GM12878 (cell line): Measurements from ENCODE around the gene MBNL1. TPM values are rescaled to one million over a fixed set of nuclear protein-coding genes. Genes with fewer than 3 reads are reported as not detected.
A peak's percentile ranks its signal among the peaks of the same experiment; 100 is the strongest.

Experiments
- ATAC-seq: fragments of 200-7000 bp; cut with Tn5 transposase; 3 replicates; pipeline ENCODE4 v1.9.1; 2020; ENCODE audit warnings: mild to moderate bottlenecking, moderate library complexity
- BruUV-seq: library from RNA; stranded (reverse); fragments of 400-500 nt; replicated peaks from 2 replicates; lab custom pipeline; 2021; lab: Mats Ljungman, UMichigan
- CTCF ChIA-PET: fragments of 300-600 bp; sonication (Branson Sonifier 250); formaldehyde crosslinking; extraction: SDS; loops from one replicate; lab custom pipeline; 2021; ENCODE audit warnings: inconsistent platforms; lab: Yijun Ruan, JAX
- POLR2A ChIA-PET: fragments of 350-600 bp; formaldehyde crosslinking; extraction: SDS; loops from one replicate; lab custom pipeline; 2021; ENCODE audit warnings: inconsistent platforms; lab: Charles Lee
- RAD21 ChIA-PET: fragments of 300-600 bp; sonication (Branson Sonifier 250); formaldehyde crosslinking; loops from one replicate; lab custom pipeline; 2023; ENCODE audit warnings: antibody characterized with exemption; ENCODE audit not compliant: unreplicated experiment; lab: Charles Lee
- SMC1A ChIA-PET: fragments of 300-600 bp; sonication (Branson Sonifier 250); formaldehyde crosslinking; loops from one replicate; lab custom pipeline; 2023; ENCODE audit not compliant: unreplicated experiment, uncharacterized antibody; lab: Charles Lee
- DNase-seq: peaks from one replicate; pipeline ENCODE4 v3.0.0-alpha.2; 2011; ENCODE audit warnings: low read depth, low spot score
- FAIRE-seq: peaks from 3 replicates; lab custom pipeline; 2011; peaks lifted over from hg19 to GRCh38; lab: Jason Lieb, UNC
- H2AFZ ChIP-seq: 2 replicates; pipeline ENCODE4 v1.6.0; 2011; ENCODE audit warnings: low read depth, low read length, control low read depth; ENCODE audit not compliant: control insufficient read depth
- H3K27ac ChIP-seq: 2 replicates; pipeline ENCODE4 v1.5.1; 2011; ENCODE audit warnings: control low read depth; ENCODE audit not compliant: control insufficient read depth, insufficient read depth
- H3K27me3 ChIP-seq, 2 experiments: replicated peaks in 1 of 2; 2 replicates each; pipeline versions ENCODE4 v1.6.0 to v1.6.1; 2011; ENCODE audit warnings: low read length in 1 of 2; ENCODE audit not compliant: control insufficient read depth in 2 of 2, insufficient read depth in 2 of 2
- H3K36me3 ChIP-seq, 2 experiments: 2 replicates each; pipeline ENCODE4 v1.5.1; 2011; ENCODE audit warnings: low read length in 1 of 2; ENCODE audit not compliant: control insufficient read depth in 2 of 2, insufficient read depth in 2 of 2
- H3K4me1 ChIP-seq: 2 replicates; pipeline ENCODE4 v1.6.1; 2011; ENCODE audit warnings: mild to moderate bottlenecking, low read length, moderate library complexity, mixed read lengths; ENCODE audit not compliant: control insufficient read depth, insufficient read depth
- H3K4me2 ChIP-seq: 2 replicates; pipeline ENCODE4 v1.6.0; 2011; ENCODE audit warnings: control low read depth; ENCODE audit not compliant: control insufficient read depth, insufficient read depth
- H3K4me3 ChIP-seq: fragments of 200-600 bp; sonication (generic); 2 replicates; pipeline ENCODE4 v1.5.1; 2016
- H3K79me2 ChIP-seq: 2 replicates; pipeline ENCODE4 v1.6.0; 2011; ENCODE audit warnings: low read length; ENCODE audit not compliant: control insufficient read depth, insufficient read depth
- H3K9ac ChIP-seq: 2 replicates; pipeline ENCODE4 v1.8.0; 2011; ENCODE audit warnings: low read length, control low read depth, mixed read lengths; ENCODE audit not compliant: control insufficient read depth, insufficient read depth
- H3K9me3 ChIP-seq: replicated peaks from 3 replicates; pipeline ENCODE4 v1.5.1; 2011; ENCODE audit warnings: mild to moderate bottlenecking, low read length; ENCODE audit not compliant: control insufficient read depth, insufficient read depth
- H4K20me1 ChIP-seq: 2 replicates; pipeline ENCODE4 v1.6.0; 2011; ENCODE audit not compliant: control insufficient read depth, insufficient read depth
- BACH1 ChIP-seq: fragments of 450-650 bp; IDR thresholded peaks from 2 replicates; pipeline ENCODE4 v1.6.1; 2017; ENCODE audit warnings: mild to moderate bottlenecking, borderline replicate concordance
- MEF2B ChIP-seq: fragments of 450-650 bp; IDR thresholded peaks from 2 replicates; pipeline ENCODE4 v1.6.1; 2018; ENCODE audit warnings: mild to moderate bottlenecking, moderate library complexity; ENCODE audit not compliant: partially characterized antibody, poor library complexity, severe bottlenecking
- SIN3A ChIP-seq: IDR thresholded peaks from 2 replicates; pipeline ENCODE4 v1.6.1; 2012; ENCODE audit warnings: low read depth, low read length, improper control_type of control experiment
- WGBS: methylation state at CpG from one replicate; pipeline ENCODE4 v1.1.6; 2016; ENCODE audit warnings: low lambda C conversion rate; ENCODE audit not compliant: insufficient replicate concordance, insufficient coverage; ENCODE audit errors: missing lambda C conversion rate; 5-methylcytosine and 5-hydroxymethylcytosine counted together
- in situ Hi-C: fragments of 300-500 bp; cut with MboI; formaldehyde crosslinking; loops from 9 replicates; pipeline ENCODE4 v1.14.3; 2018; ENCODE audit warnings: mixed read lengths
- intact Hi-C: fragments of 100-400 bp; cut with micrococcal nuclease; formaldehyde crosslinking; loops from one replicate; pipeline ENCODE4 v1.14.2; 2022; ENCODE audit not compliant: unreplicated experiment
- polyA plus RNA-seq, 11 experiments: library from polyadenylated mRNA; depleted of rRNA in 4 of 11; unstranded in 6 of 11; stranded (reverse) in 5 of 11; fragments of >200 nt; fragmentation: Nextera tagmentation in 4 of 11; fragmentation: Illumina TruSeq in 1 of 11; extraction: Ambion mirVana in 4 of 11; extraction: Trizol in 1 of 11; gene quantifications; 1 replicate in 1 of 11; 2 replicates in 10 of 11; pipeline versions ENCODE4 v1.2.1 to v1.2.3, GENCODE V29; 2011 to 2016; ENCODE audit warnings: inconsistent platforms in 2 of 11, missing spikeins in 2 of 11, low read depth in 1 of 11
- total RNA-seq, 4 experiments: library from RNA; depleted of rRNA in 3 of 4; stranded (reverse); fragments of >200 nt in 3 of 4; fragmentation: Illumina TruSeq in 1 of 4; extraction: Trizol in 1 of 4; gene quantifications; 2 replicates each; pipeline versions ENCODE4 v1.2.1 to v1.2.3, GENCODE V29; 2013 to 2021

The MBNL1 gene
- total and polyA plus RNA-seq, 10 of the 15 experiments (the other 5 are each of a cell fraction or from before 2014, with no cell fraction given): 59.6 to 337 (median 143) TPM

DNA sequence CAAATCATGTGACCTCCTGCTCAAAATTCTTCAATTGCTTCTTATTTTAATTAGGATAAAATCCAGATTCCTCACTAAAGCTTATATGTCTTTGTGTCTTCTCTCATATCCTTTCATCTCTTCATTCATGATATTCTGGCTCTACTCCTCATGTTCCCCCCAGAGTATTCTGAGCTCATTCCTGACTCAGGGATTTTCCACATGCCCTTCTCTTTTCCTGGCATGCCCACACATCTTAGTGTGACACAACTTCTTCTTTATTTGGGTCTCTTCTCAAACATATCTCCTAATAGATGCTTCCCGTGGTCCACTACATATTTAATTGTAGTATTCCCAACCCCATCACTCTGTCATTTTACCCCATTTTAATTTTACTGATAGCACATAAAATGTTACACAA is 15.2 kb upstream of the MBNL1 start:
- in situ Hi-C loops (no loop called here), intact Hi-C loops (no loop called here)
- Histone ChIP-seq H3K79me2 (peaks cover 18% of the 10 kb centered on the region), H3K4me2 (peak overlapping the region; percentile 18; the same call in 1 of the 2 replicates), H3K27ac (no peak overlapping the region), H2AFZ (no peak overlapping the region), H3K4me1 (peaks cover 33% of the 10 kb centered on the region), H4K20me1 (no peaks in the 10 kb centered on the region), H3K4me3 (no peak overlapping the region), H3K9ac (no peak overlapping the region), H3K27me3 (no peaks in the 10 kb centered on the region), H3K9me3 (peaks cover 4% of the 10 kb centered on the region), H3K36me3 (no peaks in the 10 kb centered on the region)
- ATAC-seq: no peak
- FAIRE-seq: no peak
- no TSS peak for BruUV-seq
- POLR2A ChIA-PET: interaction anchor here (5.5 kb wide), 1 partner anchor 9 kb away, joined by 31 read pairs; no protein-coding TSS in a partner anchor
- RAD21 ChIA-PET: interaction anchor here (1.3 to 7.5 kb wide), 5 partner anchors 9 to 70 kb away, joined by 4 to 108 read pairs (median 6); partner anchors contain the start of gene MBNL1
- 0% methylated on average over 1 of the region's 1 CpG for whole genome bisulfite sequencing
- no peak for DNase-seq
- no peak for TF ChIP-seq SIN3A
- SMC1A ChIA-PET: interaction anchor here (1.0 to 10.8 kb wide), 7 partner anchors 8 to 70 kb away, joined by 3 to 160 read pairs (median 11); partner anchors contain the start of gene MBNL1
- CTCF ChIA-PET: interaction anchor here (0.9 to 6.5 kb wide), 4 partner anchors 9 to 50 kb away, joined by 3 to 47 read pairs (median 4); no protein-coding TSS in a partner anchor

GRCh38 chr3:152254041-152254440 is 14.7 kb upstream of the MBNL1 start:
- Histone ChIP-seq H3K4me1 (peaks cover 36% of the 10 kb centered on the region), H3K9me3 (peaks cover 4% of the 10 kb centered on the region), H3K4me3 (no peak overlapping the region), H4K20me1 (no peaks in the 10 kb centered on the region)
- DNase-seq: no peak
- RAD21 ChIA-PET: interaction anchor here (1.7 to 7.5 kb wide), 4 partner anchors 9 to 70 kb away, joined by 6 to 108 read pairs (median 10); partner anchors contain the start of gene MBNL1
- BruUV-seq: no TSS peak
- TF ChIP-seq BACH1 (no peak), MEF2B (peak; percentile 23)
- TF ChIP-seq, all 136 proteins: peak for 1
- ChIA-PET SMC1A (interaction anchor here (0.8 to 10.8 kb wide), 12 partner anchors 9 to 79 kb away, joined by 3 to 160 read pairs (median 5); partner anchors contain the start of gene MBNL1), POLR2A (interaction anchor here (5.5 kb wide), 1 partner anchor 9 kb away, joined by 31 read pairs; no protein-coding TSS in a partner anchor), CTCF (interaction anchor here (0.9 to 6.5 kb wide), 7 partner anchors 9 to 218 kb away, joined by 3 to 47 read pairs (median 5); no protein-coding TSS in a partner anchor)
- FAIRE-seq: no peak
- ATAC-seq: peak; percentile 30
- Histone ChIP-seq H3K27me3 (no peaks in the 10 kb centered on the region), H3K27ac (no peak overlapping the region), H2AFZ (peak overlapping the region; percentile 50; the same call in 1 of the 2 replicates), H3K4me2 (peak overlapping the region; percentile 59), H3K79me2 (peaks cover 22% of the 10 kb centered on the region), H3K9ac (no peak overlapping the region; the same call in 1 of the 2 replicates), H3K36me3 (no peaks in the 10 kb centered on the region)
- intact Hi-C loops: no loop called here
- in situ Hi-C loops: no loop called here
- WGBS: 0% methylated on average over 2 of the region's 2 CpGs
